ENCODE results near the gene PCDHGB7. TPM values are rescaled to one million over a fixed set of nuclear protein-coding genes. Genes with fewer than 3 reads are reported as not detected.
"Not testable (repeated sequence)": the region's sequence is repeated elsewhere in the genome, so short reads cannot be mapped to it uniquely, and the experiment has no call there.

Gene PCDHGB7
- total RNA-seq, 1 experiment from 2014 or later: 10.5 TPM

DNA sequence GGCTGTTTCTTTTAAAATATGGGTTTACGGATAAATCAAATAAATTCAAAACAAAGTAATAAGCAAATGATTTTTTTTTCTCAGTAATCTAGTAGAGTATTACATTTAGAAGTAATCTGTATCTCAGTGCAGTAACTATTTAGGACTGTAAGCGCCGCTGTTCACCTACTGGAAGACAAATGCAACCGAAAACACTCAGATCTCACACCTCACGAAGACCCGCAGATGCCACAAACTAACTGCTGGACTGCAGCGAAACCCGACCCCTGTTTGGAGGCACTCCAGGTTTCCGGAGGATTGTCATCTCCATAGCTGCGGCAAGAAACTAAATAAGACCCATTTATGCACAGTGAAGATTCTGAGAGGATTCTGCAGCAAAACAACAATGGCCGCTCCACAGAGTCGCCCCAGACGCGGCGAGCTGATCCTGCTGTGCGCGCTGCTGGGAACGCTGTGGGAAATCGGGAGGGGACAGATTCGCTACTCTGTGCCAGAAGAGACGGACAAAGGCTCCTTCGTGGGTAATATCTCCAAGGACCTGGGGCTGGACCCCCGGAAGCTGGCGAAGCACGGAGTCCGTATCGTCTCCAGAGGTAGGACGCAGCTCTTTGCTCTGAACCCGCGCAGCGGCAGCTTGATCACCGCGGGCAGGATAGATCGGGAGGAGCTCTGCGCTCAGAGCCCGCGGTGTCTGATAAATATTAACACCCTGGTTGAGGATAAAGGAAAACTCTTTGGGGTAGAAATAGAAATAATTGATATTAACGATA, 24.9 kb upstream of the PCDHGB7 start, which contains the start of gene PCDHGA8 (continued):
- no peak for TF ChIP-seq ZNF396 (CRISPR knock-in tag; IDR thresholded peaks at IDR 0.05; ENCODE audit: borderline replicate concordance)

DNA sequence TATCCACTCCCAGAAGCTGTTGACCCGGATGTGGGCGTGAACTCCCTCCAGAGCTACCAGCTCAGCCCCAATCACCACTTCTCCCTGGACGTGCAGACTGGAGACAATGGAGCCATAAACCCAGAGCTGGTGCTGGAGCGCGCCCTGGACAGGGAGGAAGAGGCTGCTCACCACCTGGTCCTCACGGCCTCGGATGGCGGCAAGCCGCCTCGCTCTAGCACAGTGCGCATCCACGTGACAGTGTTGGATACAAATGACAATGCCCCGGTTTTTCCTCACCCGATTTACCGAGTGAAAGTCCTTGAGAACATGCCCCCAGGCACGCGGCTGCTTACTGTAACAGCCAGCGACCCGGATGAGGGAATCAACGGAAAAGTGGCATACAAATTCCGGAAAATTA, 24.2 kb upstream of the PCDHGB7 start:
- no peak for TF ChIP-seq TEAD4 (CRISPR knock-in tag; IDR thresholded peaks at IDR 0.05)
- TF ChIP-seq TEAD1 (CRISPR knock-in tag; IDR thresholded peaks at IDR 0.05): no peak
- no peak for TF ChIP-seq SMAD3 (CRISPR knock-in tag; IDR thresholded peaks at IDR 0.05; ENCODE audit: borderline replicate concordance)
- TF ChIP-seq, protein P1, sequence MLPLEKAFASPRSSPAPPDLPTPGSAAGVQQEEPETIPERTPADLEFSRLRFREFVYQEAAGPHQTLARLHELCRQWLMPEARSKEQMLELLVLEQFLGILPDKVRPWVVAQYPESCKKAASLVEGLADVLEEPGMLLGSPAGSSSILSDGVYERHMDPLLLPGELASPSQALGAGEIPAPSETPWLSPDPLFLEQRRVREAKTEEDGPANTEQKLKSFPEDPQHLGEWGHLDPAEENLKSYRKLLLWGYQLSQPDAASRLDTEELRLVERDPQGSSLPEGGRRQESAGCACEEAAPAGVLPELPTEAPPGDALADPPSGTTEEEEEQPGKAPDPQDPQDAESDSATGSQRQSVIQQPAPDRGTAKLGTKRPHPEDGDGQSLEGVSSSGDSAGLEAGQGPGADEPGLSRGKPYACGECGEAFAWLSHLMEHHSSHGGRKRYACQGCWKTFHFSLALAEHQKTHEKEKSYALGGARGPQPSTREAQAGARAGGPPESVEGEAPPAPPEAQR (CRISPR knock-in tag; IDR thresholded peaks at IDR 0.05): no peak
- no peak for TF ChIP-seq FOXP1 (CRISPR knock-in tag; IDR thresholded peaks at IDR 0.05; ENCODE audit: borderline replicate concordance)
- TF ChIP-seq, protein P2, sequence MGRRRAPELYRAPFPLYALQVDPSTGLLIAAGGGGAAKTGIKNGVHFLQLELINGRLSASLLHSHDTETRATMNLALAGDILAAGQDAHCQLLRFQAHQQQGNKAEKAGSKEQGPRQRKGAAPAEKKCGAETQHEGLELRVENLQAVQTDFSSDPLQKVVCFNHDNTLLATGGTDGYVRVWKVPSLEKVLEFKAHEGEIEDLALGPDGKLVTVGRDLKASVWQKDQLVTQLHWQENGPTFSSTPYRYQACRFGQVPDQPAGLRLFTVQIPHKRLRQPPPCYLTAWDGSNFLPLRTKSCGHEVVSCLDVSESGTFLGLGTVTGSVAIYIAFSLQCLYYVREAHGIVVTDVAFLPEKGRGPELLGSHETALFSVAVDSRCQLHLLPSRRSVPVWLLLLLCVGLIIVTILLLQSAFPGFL (CRISPR knock-in tag; IDR thresholded peaks at IDR 0.05; ENCODE audit: borderline replicate concordance): no peak
- TF ChIP-seq TCF7 (CRISPR knock-in tag; IDR thresholded peaks at IDR 0.05; ENCODE audit: low read depth): no peak
- TF ChIP-seq, protein P3, sequence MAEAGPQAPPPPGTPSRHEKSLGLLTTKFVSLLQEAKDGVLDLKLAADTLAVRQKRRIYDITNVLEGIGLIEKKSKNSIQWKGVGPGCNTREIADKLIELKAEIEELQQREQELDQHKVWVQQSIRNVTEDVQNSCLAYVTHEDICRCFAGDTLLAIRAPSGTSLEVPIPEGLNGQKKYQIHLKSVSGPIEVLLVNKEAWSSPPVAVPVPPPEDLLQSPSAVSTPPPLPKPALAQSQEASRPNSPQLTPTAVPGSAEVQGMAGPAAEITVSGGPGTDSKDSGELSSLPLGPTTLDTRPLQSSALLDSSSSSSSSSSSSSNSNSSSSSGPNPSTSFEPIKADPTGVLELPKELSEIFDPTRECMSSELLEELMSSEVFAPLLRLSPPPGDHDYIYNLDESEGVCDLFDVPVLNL (CRISPR knock-in tag; IDR thresholded peaks at IDR 0.05; ENCODE audit: borderline replicate concordance, low read depth): no peak
- TF ChIP-seq, protein P4, sequence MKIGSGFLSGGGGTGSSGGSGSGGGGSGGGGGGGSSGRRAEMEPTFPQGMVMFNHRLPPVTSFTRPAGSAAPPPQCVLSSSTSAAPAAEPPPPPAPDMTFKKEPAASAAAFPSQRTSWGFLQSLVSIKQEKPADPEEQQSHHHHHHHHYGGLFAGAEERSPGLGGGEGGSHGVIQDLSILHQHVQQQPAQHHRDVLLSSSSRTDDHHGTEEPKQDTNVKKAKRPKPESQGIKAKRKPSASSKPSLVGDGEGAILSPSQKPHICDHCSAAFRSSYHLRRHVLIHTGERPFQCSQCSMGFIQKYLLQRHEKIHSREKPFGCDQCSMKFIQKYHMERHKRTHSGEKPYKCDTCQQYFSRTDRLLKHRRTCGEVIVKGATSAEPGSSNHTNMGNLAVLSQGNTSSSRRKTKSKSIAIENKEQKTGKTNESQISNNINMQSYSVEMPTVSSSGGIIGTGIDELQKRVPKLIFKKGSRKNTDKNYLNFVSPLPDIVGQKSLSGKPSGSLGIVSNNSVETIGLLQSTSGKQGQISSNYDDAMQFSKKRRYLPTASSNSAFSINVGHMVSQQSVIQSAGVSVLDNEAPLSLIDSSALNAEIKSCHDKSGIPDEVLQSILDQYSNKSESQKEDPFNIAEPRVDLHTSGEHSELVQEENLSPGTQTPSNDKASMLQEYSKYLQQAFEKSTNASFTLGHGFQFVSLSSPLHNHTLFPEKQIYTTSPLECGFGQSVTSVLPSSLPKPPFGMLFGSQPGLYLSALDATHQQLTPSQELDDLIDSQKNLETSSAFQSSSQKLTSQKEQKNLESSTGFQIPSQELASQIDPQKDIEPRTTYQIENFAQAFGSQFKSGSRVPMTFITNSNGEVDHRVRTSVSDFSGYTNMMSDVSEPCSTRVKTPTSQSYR (CRISPR knock-in tag; IDR thresholded peaks at IDR 0.05): no peak
- H3K9me3 Mint-ChIP-seq: peaks cover 66% of the 10 kb centered on the region
- ATAC-seq (no peak), DNase-seq (ENCODE audit: low spot score) (no peak)
- CTCF ChIA-PET: interaction anchor here (1.2 to 1.5 kb wide), 3 partner anchors 10 to 238 kb away, joined by 3 to 4 read pairs (median 4); partner anchors contain the start of genes PCDHGA10 and PCDHGA9
- 0 out of 2 replicates have a peak, but pooled peaks cover 3% of the 10 kb centered on the region for H3K4me1 Mint-ChIP-seq
- POLR2A ChIA-PET: no interaction called here
- H3K27me3 Mint-ChIP-seq (ENCODE audit: low read depth): peaks cover 21% of the 10 kb centered on the region
- no peak overlapping the region for H3K4me3 Mint-ChIP-seq
- H3K27ac Mint-ChIP-seq: no peak overlapping the region
- H3K36me3 Mint-ChIP-seq: peaks cover 76% of the 10 kb centered on the region

DNA sequence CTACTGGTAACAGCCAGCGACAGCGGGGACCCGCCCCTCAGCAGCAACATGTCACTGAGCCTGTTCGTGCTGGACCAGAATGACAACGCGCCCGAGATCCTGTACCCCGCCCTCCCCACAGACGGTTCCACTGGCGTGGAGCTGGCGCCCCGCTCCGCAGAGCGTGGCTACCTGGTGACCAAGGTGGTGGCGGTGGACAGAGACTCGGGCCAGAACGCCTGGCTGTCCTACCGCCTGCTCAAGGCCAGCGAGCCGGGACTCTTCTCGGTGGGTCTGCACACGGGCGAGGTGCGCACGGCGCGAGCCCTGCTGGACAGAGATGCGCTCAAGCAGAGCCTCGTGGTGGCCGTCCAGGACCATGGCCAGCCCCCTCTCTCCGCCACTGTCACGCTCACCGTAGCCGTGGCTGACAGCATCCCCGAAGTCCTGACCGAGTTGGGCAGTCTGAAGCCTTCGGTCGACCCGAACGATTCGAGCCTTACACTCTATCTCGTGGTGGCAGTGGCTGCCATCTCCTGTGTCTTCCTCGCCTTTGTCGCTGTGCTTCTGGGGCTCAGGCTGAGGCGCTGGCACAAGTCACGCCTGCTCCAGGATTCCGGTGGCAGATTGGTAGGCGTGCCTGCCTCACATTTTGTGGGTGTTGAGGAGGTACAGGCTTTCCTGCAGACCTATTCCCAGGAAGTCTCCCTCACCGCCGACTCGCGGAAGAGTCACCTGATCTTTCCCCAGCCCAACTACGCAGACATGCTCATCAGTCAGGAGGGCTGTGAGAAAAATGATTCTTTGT, 22.9 kb upstream of the PCDHGB7 start:
- ATAC-seq; POLR2A ChIA-PET; H3K27ac Mint-ChIP-seq; DNase-seq (ENCODE audit: low spot score); H3K4me1 Mint-ChIP-seq; H3K4me3 Mint-ChIP-seq: not testable (repeated sequence)
- Mint-ChIP-seq H3K9me3 (peaks cover 63% of the 10 kb centered on the region), H3K27me3 (ENCODE audit: low read depth) (peaks cover 17% of the 10 kb centered on the region), H3K36me3 (peaks cover 76% of the 10 kb centered on the region)
- CTCF ChIA-PET: interaction anchor here (4.3 kb wide), 1 partner anchor 19 kb away, joined by 38 read pairs; the partner anchor contains the start of gene PCDHGA10
- TF ChIP-seq, protein P5, sequence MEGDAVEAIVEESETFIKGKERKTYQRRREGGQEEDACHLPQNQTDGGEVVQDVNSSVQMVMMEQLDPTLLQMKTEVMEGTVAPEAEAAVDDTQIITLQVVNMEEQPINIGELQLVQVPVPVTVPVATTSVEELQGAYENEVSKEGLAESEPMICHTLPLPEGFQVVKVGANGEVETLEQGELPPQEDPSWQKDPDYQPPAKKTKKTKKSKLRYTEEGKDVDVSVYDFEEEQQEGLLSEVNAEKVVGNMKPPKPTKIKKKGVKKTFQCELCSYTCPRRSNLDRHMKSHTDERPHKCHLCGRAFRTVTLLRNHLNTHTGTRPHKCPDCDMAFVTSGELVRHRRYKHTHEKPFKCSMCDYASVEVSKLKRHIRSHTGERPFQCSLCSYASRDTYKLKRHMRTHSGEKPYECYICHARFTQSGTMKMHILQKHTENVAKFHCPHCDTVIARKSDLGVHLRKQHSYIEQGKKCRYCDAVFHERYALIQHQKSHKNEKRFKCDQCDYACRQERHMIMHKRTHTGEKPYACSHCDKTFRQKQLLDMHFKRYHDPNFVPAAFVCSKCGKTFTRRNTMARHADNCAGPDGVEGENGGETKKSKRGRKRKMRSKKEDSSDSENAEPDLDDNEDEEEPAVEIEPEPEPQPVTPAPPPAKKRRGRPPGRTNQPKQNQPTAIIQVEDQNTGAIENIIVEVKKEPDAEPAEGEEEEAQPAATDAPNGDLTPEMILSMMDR (IDR thresholded peaks at IDR 0.05): 0 out of 2 replicates have a peak, but pooled peaks have one; percentile 11

All from WTC11 (cell line).